Measurements from ENCODE around the gene NOVA2. TPM values are rescaled to one million over a fixed set of nuclear protein-coding genes. Genes with fewer than 3 reads are reported as not detected.

NOVA2 gene
- total RNA-seq, 1 experiment from 2014 or later: 11.3 TPM

DNA sequence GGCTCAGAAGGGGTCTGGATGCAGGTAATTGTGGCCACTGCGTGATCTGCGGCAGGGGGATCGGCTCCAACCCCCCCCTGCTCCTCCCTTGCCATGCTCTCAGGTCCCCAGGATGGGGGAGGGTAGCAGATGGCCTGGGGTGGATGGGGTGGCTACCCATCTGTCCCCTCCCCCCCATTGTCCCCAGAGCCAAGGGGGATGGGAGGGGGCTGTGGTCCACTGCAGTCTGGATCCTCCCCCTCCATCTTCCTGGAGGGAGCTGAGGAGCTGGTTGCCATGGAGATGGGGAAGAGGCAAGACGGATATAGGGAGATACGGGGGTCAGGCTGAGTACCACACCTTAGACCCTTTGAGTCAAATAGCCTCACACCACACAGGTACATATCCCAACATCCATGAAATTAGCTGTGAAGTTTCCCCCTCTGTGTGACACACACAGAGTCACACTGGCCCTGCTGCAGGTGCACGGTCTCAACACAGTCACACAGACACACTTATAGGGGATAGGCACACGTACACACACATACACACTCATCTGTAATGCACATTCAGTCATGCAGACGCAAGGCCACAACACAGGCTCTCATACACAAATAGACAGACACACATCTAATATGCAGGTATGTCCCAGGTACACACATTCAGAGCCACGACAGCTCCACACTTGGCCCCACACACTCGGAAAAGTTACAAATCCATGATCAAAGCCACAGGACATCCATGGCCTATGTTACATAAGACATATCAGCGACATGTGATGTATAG is 1.8 kb upstream of the NOVA2 start:
- Mint-ChIP-seq H3K4me3 (no peak overlapping the region), H3K27me3 (ENCODE audit: low read depth) (peaks cover 70% of the 10 kb centered on the region), H3K36me3 (no peaks in the 10 kb centered on the region), H3K27ac (no peak overlapping the region), H3K4me1 (peaks cover 16% of the 10 kb centered on the region), H3K9me3 (no peaks in the 10 kb centered on the region)
- no peak for ATAC-seq
- no peak for TF ChIP-seq RORB (CRISPR knock-in tag; IDR thresholded peaks at IDR 0.05)
- no peak for TF ChIP-seq TCF7 (CRISPR knock-in tag; IDR thresholded peaks at IDR 0.05; ENCODE audit: low read depth)
- no peak for TF ChIP-seq ZSCAN18 (CRISPR knock-in tag; IDR thresholded peaks at IDR 0.05)
- TF ChIP-seq, protein P1, sequence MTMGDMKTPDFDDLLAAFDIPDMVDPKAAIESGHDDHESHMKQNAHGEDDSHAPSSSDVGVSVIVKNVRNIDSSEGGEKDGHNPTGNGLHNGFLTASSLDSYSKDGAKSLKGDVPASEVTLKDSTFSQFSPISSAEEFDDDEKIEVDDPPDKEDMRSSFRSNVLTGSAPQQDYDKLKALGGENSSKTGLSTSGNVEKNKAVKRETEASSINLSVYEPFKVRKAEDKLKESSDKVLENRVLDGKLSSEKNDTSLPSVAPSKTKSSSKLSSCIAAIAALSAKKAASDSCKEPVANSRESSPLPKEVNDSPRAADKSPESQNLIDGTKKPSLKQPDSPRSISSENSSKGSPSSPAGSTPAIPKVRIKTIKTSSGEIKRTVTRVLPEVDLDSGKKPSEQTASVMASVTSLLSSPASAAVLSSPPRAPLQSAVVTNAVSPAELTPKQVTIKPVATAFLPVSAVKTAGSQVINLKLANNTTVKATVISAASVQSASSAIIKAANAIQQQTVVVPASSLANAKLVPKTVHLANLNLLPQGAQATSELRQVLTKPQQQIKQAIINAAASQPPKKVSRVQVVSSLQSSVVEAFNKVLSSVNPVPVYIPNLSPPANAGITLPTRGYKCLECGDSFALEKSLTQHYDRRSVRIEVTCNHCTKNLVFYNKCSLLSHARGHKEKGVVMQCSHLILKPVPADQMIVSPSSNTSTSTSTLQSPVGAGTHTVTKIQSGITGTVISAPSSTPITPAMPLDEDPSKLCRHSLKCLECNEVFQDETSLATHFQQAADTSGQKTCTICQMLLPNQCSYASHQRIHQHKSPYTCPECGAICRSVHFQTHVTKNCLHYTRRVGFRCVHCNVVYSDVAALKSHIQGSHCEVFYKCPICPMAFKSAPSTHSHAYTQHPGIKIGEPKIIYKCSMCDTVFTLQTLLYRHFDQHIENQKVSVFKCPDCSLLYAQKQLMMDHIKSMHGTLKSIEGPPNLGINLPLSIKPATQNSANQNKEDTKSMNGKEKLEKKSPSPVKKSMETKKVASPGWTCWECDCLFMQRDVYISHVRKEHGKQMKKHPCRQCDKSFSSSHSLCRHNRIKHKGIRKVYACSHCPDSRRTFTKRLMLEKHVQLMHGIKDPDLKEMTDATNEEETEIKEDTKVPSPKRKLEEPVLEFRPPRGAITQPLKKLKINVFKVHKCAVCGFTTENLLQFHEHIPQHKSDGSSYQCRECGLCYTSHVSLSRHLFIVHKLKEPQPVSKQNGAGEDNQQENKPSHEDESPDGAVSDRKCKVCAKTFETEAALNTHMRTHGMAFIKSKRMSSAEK (CRISPR knock-in tag; IDR thresholded peaks at IDR 0.05; ENCODE audit: borderline replicate concordance): no peak
- TF ChIP-seq GTF2I (CRISPR knock-in tag; conservative IDR thresholded peaks at IDR 0.05): no peak
- no peak for TF ChIP-seq SP1 (CRISPR knock-in tag; conservative IDR thresholded peaks at IDR 0.05)
- no peak for TF ChIP-seq CREM (CRISPR knock-in tag; IDR thresholded peaks at IDR 0.05)
- TF ChIP-seq, protein P2, sequence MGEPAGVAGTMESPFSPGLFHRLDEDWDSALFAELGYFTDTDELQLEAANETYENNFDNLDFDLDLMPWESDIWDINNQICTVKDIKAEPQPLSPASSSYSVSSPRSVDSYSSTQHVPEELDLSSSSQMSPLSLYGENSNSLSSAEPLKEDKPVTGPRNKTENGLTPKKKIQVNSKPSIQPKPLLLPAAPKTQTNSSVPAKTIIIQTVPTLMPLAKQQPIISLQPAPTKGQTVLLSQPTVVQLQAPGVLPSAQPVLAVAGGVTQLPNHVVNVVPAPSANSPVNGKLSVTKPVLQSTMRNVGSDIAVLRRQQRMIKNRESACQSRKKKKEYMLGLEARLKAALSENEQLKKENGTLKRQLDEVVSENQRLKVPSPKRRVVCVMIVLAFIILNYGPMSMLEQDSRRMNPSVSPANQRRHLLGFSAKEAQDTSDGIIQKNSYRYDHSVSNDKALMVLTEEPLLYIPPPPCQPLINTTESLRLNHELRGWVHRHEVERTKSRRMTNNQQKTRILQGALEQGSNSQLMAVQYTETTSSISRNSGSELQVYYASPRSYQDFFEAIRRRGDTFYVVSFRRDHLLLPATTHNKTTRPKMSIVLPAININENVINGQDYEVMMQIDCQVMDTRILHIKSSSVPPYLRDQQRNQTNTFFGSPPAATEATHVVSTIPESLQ (CRISPR knock-in tag; IDR thresholded peaks at IDR 0.05): no peak
- TF ChIP-seq, protein P3, sequence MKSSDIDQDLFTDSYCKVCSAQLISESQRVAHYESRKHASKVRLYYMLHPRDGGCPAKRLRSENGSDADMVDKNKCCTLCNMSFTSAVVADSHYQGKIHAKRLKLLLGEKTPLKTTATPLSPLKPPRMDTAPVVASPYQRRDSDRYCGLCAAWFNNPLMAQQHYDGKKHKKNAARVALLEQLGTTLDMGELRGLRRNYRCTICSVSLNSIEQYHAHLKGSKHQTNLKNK (CRISPR knock-in tag; IDR thresholded peaks at IDR 0.05): no peak
- TF ChIP-seq NR3C1 (CRISPR knock-in tag; conservative IDR thresholded peaks at IDR 0.05; ENCODE audit: low read depth): no peak
- TF ChIP-seq NR2C2 (CRISPR knock-in tag; IDR thresholded peaks at IDR 0.05): no peak
- TF ChIP-seq ELF4 (CRISPR knock-in tag; IDR thresholded peaks at IDR 0.05; ENCODE audit: low read depth): no peak
- TF ChIP-seq, protein P4, sequence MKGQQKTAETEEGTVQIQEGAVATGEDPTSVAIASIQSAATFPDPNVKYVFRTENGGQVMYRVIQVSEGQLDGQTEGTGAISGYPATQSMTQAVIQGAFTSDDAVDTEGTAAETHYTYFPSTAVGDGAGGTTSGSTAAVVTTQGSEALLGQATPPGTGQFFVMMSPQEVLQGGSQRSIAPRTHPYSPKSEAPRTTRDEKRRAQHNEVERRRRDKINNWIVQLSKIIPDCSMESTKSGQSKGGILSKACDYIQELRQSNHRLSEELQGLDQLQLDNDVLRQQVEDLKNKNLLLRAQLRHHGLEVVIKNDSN (CRISPR knock-in tag; IDR thresholded peaks at IDR 0.05): no peak
- TF ChIP-seq JAZF1 (CRISPR knock-in tag; IDR thresholded peaks at IDR 0.05): no peak
- TF ChIP-seq E2F4 (CRISPR knock-in tag; IDR thresholded peaks at IDR 0.05; ENCODE audit: borderline replicate concordance, low read depth): no peak
- CTCF ChIA-PET: interaction anchor here (1.0 to 1.7 kb wide), 2 partner anchors 15 to 102 kb away, joined by 5 to 8 read pairs; no protein-coding TSS in a partner anchor
- no peak for DNase-seq (ENCODE audit: low spot score)
- POLR2A ChIA-PET: no interaction called here
